BLaER1 treated with 17β-estradiol and CSF1 and Interleukin-3, amounts not matched to agents 10 nM and 100 nM (cell line): ENCODE measurements around the gene NAT8L.

Experiments
- H3K27ac ChIP-seq, 11 experiments: shearing (Covaris generic); formaldehyde crosslinking; 2 replicates each; pipeline ENCODE4 v1.8.1; 2022
- H3K27me3 ChIP-seq, 11 experiments: shearing (Covaris generic); formaldehyde crosslinking; 2 replicates each; pipeline ENCODE4 v1.8.1; 2022
- H3K36me3 ChIP-seq, 11 experiments: shearing (Covaris generic); formaldehyde crosslinking; 2 replicates each; pipeline ENCODE4 v1.8.1; 2022
- H3K4me1 ChIP-seq, 10 experiments: shearing (Covaris generic); formaldehyde crosslinking; 2 replicates each; pipeline ENCODE4 v1.8.1; 2022
- H3K4me2 ChIP-seq, 11 experiments: shearing (Covaris generic); formaldehyde crosslinking; 2 replicates each; pipeline ENCODE4 v1.8.1; 2022
- H3K4me3 ChIP-seq, 10 experiments: shearing (Covaris generic); formaldehyde crosslinking; 2 replicates each; pipeline ENCODE4 v1.8.1; 2022
- H3K9ac ChIP-seq, 11 experiments: shearing (Covaris generic); formaldehyde crosslinking; 2 replicates each; pipeline ENCODE4 v1.8.1; 2022
- H3K9me3 ChIP-seq, 11 experiments: shearing (Covaris generic); formaldehyde crosslinking; replicated peaks in 1 of 11; 2 replicates each; pipeline ENCODE4 v1.8.1; 2022
- H4K20me1 ChIP-seq, 11 experiments: shearing (Covaris generic); formaldehyde crosslinking; 2 replicates each; pipeline ENCODE4 v1.8.1; 2022
- Cebpa-rat ChIP-seq, 11 experiments: shearing (Covaris generic); IDR thresholded peaks; 2 replicates each; pipeline ENCODE4 v1.8.1; 2022

The NAT8L gene

GRCh38 chr4:2079006-2079405 is 19.9 kb downstream of the NAT8L start:
- no peak for TF ChIP-seq Cebpa-rat (IDR thresholded peaks at IDR 0.05)
- no peak overlapping the region for H3K4me3 ChIP-seq
- H3K4me1 ChIP-seq: peaks cover 25 to 95% (median 70%) of the 10 kb centered on the region in 10 experiments
- H4K20me1 ChIP-seq: peaks cover 0 to 15% (median 0%) of the 10 kb centered on the region in 11 experiments; a peak in 2 of 22 replicates
- 0 out of 22 replicates have a peak, but pooled peaks cover 0 to 8% (median 0%) of the 10 kb centered on the region in 11 experiments for H3K9me3 ChIP-seq
- H3K9ac ChIP-seq: 0 out of 22 replicates have a peak overlapping the region, but pooled peaks of 1 of the 11 experiments have one; percentile 66
- H3K27ac ChIP-seq: peak overlapping the region in 1 of 11 experiments; percentile 75; a peak in 3 of 22 replicates
- peaks cover 0 to 28% (median 0%) of the 10 kb centered on the region in 11 experiments; a peak in 4 of 22 replicates for H3K27me3 ChIP-seq
- H3K4me2 ChIP-seq: peak overlapping the region in 8 of 11 experiments; percentile 67 to 91 (median 78); a peak in 15 of 22 replicates
- no peaks in the 10 kb centered on the region for H3K36me3 ChIP-seq

- Histone ChIP-seq H3K4me1 (peaks cover 25 to 97% (median 77%) of the 10 kb centered on the region in 10 experiments), H3K27ac (peak overlapping the region in 1 of 11 experiments; percentile 13; a peak in 1 of 22 replicates), H4K20me1 (peaks cover 0 to 15% (median 0%) of the 10 kb centered on the region in 11 experiments; a peak in 2 of 22 replicates), H3K9me3 (0 out of 22 replicates have a peak, but pooled peaks cover 0 to 8% (median 0%) of the 10 kb centered on the region in 11 experiments), H3K4me3 (no peak overlapping the region), H3K36me3 (no peaks in the 10 kb centered on the region), H3K4me2 (peak overlapping the region in 6 of 11 experiments; percentile 42 to 91 (median 78); a peak in 12 of 22 replicates), H3K27me3 (peaks cover 0 to 36% (median 0%) of the 10 kb centered on the region in 11 experiments; a peak in 4 of 22 replicates), H3K9ac (peak overlapping the region in 1 of 11 experiments; percentile 25; a peak in 1 of 22 replicates)
- no peak for TF ChIP-seq Cebpa-rat (IDR thresholded peaks at IDR 0.05)
Measured at GRCh38 chr4:2079926-2080325, 20.8 kb downstream of the NAT8L start.

- peaks cover 0 to 15% (median 0%) of the 10 kb centered on the region in 11 experiments; a peak in 2 of 22 replicates for H4K20me1 ChIP-seq
- peaks cover 0 to 36% (median 0%) of the 10 kb centered on the region in 11 experiments; a peak in 4 of 22 replicates for H3K27me3 ChIP-seq
- peak overlapping the region in 5 of 11 experiments; percentile 73 to 91 (median 78); a peak in 7 of 22 replicates for H3K4me2 ChIP-seq
- no peak overlapping the region for H3K9ac ChIP-seq
- no peak overlapping the region for H3K27ac ChIP-seq
- peaks cover 25 to 95% (median 72%) of the 10 kb centered on the region in 10 experiments for H3K4me1 ChIP-seq
- no peak overlapping the region for H3K4me3 ChIP-seq
- H3K36me3 ChIP-seq: no peaks in the 10 kb centered on the region
- 0 out of 22 replicates have a peak, but pooled peaks cover 0 to 8% (median 0%) of the 10 kb centered on the region in 11 experiments for H3K9me3 ChIP-seq
- no peak for TF ChIP-seq Cebpa-rat (IDR thresholded peaks at IDR 0.05)
Measured at GRCh38 chr4:2080429-2081300, 21.5 kb downstream of the NAT8L start.

GRCh38 chr4:2081540-2081939 is 22.4 kb downstream of the NAT8L start:
- Histone ChIP-seq H3K9ac (no peak overlapping the region), H3K4me2 (no peak overlapping the region), H3K36me3 (no peaks in the 10 kb centered on the region), H3K27ac (no peak overlapping the region), H3K9me3 (peaks cover 0 to 9% (median 0%) of the 10 kb centered on the region in 11 experiments; a peak in 3 of 22 replicates), H3K4me3 (no peak overlapping the region), H4K20me1 (peaks cover 0 to 11% (median 0%) of the 10 kb centered on the region in 11 experiments; a peak in 2 of 22 replicates), H3K4me1 (peaks cover 22 to 87% (median 63%) of the 10 kb centered on the region in 10 experiments), H3K27me3 (peaks cover 0 to 36% (median 0%) of the 10 kb centered on the region in 11 experiments; a peak in 4 of 22 replicates)
- TF ChIP-seq Cebpa-rat (IDR thresholded peaks at IDR 0.05): no peak

GRCh38 chr4:2082118-2082517 is 23.0 kb downstream of the NAT8L start:
- Histone ChIP-seq H4K20me1 (peaks cover 0 to 9% (median 0%) of the 10 kb centered on the region in 11 experiments; a peak in 2 of 22 replicates), H3K27me3 (peaks cover 0 to 36% (median 0%) of the 10 kb centered on the region in 11 experiments; a peak in 4 of 22 replicates), H3K9ac (no peak overlapping the region), H3K4me1 (peaks cover 16 to 81% (median 57%) of the 10 kb centered on the region in 10 experiments), H3K9me3 (peaks cover 0 to 14% (median 3%) of the 10 kb centered on the region in 11 experiments; a peak in 6 of 22 replicates), H3K27ac (no peak overlapping the region), H3K4me2 (peak overlapping the region in 3 of 11 experiments; percentile 63 to 75 (median 64); a peak in 3 of 22 replicates), H3K4me3 (no peak overlapping the region), H3K36me3 (no peaks in the 10 kb centered on the region)
- no peak for TF ChIP-seq Cebpa-rat (IDR thresholded peaks at IDR 0.05)

- H3K36me3 ChIP-seq: no peaks in the 10 kb centered on the region
- peak overlapping the region in 7 of 11 experiments; percentile 18 to 80 (median 63); a peak in 12 of 22 replicates for H3K4me2 ChIP-seq
- TF ChIP-seq Cebpa-rat (IDR thresholded peaks at IDR 0.05): no peak
- peaks cover 0 to 5% (median 0%) of the 10 kb centered on the region in 11 experiments; a peak in 2 of 22 replicates for H4K20me1 ChIP-seq
- H3K4me1 ChIP-seq: peaks cover 11 to 76% (median 52%) of the 10 kb centered on the region in 10 experiments
- peaks cover 0 to 19% (median 6%) of the 10 kb centered on the region in 11 experiments; a peak in 7 of 22 replicates for H3K9me3 ChIP-seq
- H3K27ac ChIP-seq: no peak overlapping the region
- no peak overlapping the region for H3K9ac ChIP-seq
- peaks cover 0 to 36% (median 0%) of the 10 kb centered on the region in 11 experiments; a peak in 4 of 22 replicates for H3K27me3 ChIP-seq
- no peak overlapping the region for H3K4me3 ChIP-seq
Measured at GRCh38 chr4:2082627-2083026, 23.5 kb downstream of the NAT8L start.

GRCh38 chr4:2083116-2083825 is 24.1 kb downstream of the NAT8L start:
- Histone ChIP-seq H3K27ac (no peak overlapping the region), H4K20me1 (peaks cover 0 to 5% (median 0%) of the 10 kb centered on the region in 11 experiments; a peak in 1 of 22 replicates), H3K9ac (no peak overlapping the region), H3K4me1 (peaks cover 4 to 69% (median 46%) of the 10 kb centered on the region in 10 experiments; a peak in 19 of 20 replicates), H3K4me2 (peak overlapping the region in 7 of 11 experiments; percentile 18 to 80 (median 63); a peak in 10 of 22 replicates), H3K27me3 (peaks cover 0 to 30% (median 0%) of the 10 kb centered on the region in 11 experiments; a peak in 4 of 22 replicates), H3K9me3 (peaks cover 0 to 21% (median 6%) of the 10 kb centered on the region in 11 experiments; a peak in 7 of 22 replicates), H3K36me3 (no peaks in the 10 kb centered on the region), H3K4me3 (no peak overlapping the region)
- no peak for TF ChIP-seq Cebpa-rat (IDR thresholded peaks at IDR 0.05)

- H3K4me1 ChIP-seq: peaks cover 0 to 64% (median 41%) of the 10 kb centered on the region in 10 experiments; a peak in 17 of 20 replicates
- H3K27me3 ChIP-seq: peaks cover 0 to 25% (median 0%) of the 10 kb centered on the region in 11 experiments; a peak in 4 of 22 replicates
- no peak overlapping the region for H3K27ac ChIP-seq
- H3K36me3 ChIP-seq: no peaks in the 10 kb centered on the region
- H3K9ac ChIP-seq: 0 out of 22 replicates have a peak overlapping the region, but pooled peaks of 1 of the 11 experiments have one; percentile 7
- peaks cover 0 to 21% (median 6%) of the 10 kb centered on the region in 11 experiments; a peak in 7 of 22 replicates for H3K9me3 ChIP-seq
- H3K4me3 ChIP-seq: no peak overlapping the region
- peak overlapping the region in 7 of 11 experiments; percentile 57 to 80 (median 63); a peak in 14 of 22 replicates for H3K4me2 ChIP-seq
- H4K20me1 ChIP-seq: peaks cover 0 to 5% (median 0%) of the 10 kb centered on the region in 11 experiments; a peak in 1 of 22 replicates
- no peak for TF ChIP-seq Cebpa-rat (IDR thresholded peaks at IDR 0.05)
Measured at GRCh38 chr4:2083826-2084160, 24.7 kb downstream of the NAT8L start.
